Spleen (tissue), 11 donors: ENCODE data around the gene TSPAN18. TPM values are rescaled to one million over a fixed set of nuclear protein-coding genes. Genes with fewer than 3 reads are reported as not detected.

Source experiments
- DNase-seq: peaks from one replicate; pipeline ENCODE4 v3.0.0-alpha.2; 2020
- H3K27ac ChIP-seq, 8 donors: fragments of 200-600 bp; sonication (generic) in 7 of 8; 1 replicate in 4 of 8; 2 replicates in 4 of 8; pipeline versions ENCODE4 v1.5.0 to v1.8.0; 2016 to 2021; ENCODE audit warnings: inconsistent platforms in 4 of 8, mild to moderate bottlenecking in 4 of 8, moderate library complexity in 1 of 8
- H3K27me3 ChIP-seq, 7 donors: fragments of 200-600 bp; sonication (generic) in 6 of 7; replicated peaks in 1 of 7; 1 replicate in 4 of 7; 2 replicates in 3 of 7; pipeline versions ENCODE4 v1.5.0 to v1.8.0; 2016 to 2021; ENCODE audit warnings: inconsistent platforms in 3 of 7, mild to moderate bottlenecking in 1 of 7
- H3K36me3 ChIP-seq, 6 donors: fragments of 200-600 bp; sonication (generic) in 5 of 6; 1 replicate in 4 of 6; 2 replicates in 2 of 6; pipeline versions ENCODE4 v1.5.0 to v1.8.0; 2016 to 2021; ENCODE audit warnings: inconsistent platforms in 2 of 6
- H3K4me1 ChIP-seq, 6 donors: fragments of 200-600 bp; sonication (generic) in 5 of 6; 1 replicate in 3 of 6; 2 replicates in 3 of 6; pipeline versions ENCODE4 v1.5.0 to v1.8.0; 2016 to 2021; ENCODE audit warnings: inconsistent platforms in 3 of 6
- H3K4me3 ChIP-seq, 8 donors: fragments of 200-600 bp; sonication (generic) in 7 of 8; 1 replicate in 4 of 8; 2 replicates in 4 of 8; pipeline versions ENCODE4 v1.5.0 to v1.8.0; 2016 to 2021; ENCODE audit warnings: inconsistent platforms in 4 of 8, mild to moderate bottlenecking in 4 of 8, moderate library complexity in 2 of 8
- H3K9me3 ChIP-seq, 8 donors: fragments of 200-600 bp; sonication (generic) in 7 of 8; 1 replicate in 4 of 8; 2 replicates in 4 of 8; pipeline versions ENCODE4 v1.5.0 to v1.8.0; 2016 to 2021; ENCODE audit warnings: inconsistent platforms in 4 of 8
- CTCF ChIP-seq, 11 experiments: fragments of 200-600 bp in 7 of 11; fragments of 450-650 bp in 4 of 11; sonication (generic) in 4 of 11; IDR thresholded peaks in 8 of 11; conservative IDR thresholded peaks in 3 of 11; 1 replicate in 7 of 11; 2 replicates in 4 of 11; pipeline versions ENCODE4 v1.4.0 to v1.8.0; 2016 to 2021; ENCODE audit warnings: antibody characterized with exemption in 11 of 11, inconsistent platforms in 4 of 11, mild to moderate bottlenecking in 1 of 11
- POLR2A ChIP-seq, 3 donors: fragments of 450-650 bp; IDR thresholded peaks; one replicate each; pipeline ENCODE4 v1.5.1; 2017; ENCODE audit warnings: antibody characterized with exemption in 3 of 3, mild to moderate bottlenecking in 1 of 3
- POLR2AphosphoS5 ChIP-seq, 3 donors: sonication (generic); formaldehyde crosslinking; IDR thresholded peaks; one replicate each; pipeline ENCODE4 v1.5.1; 2017; ENCODE audit warnings: antibody characterized with exemption in 3 of 3
- WGBS, 5 donors: extraction: QIAGEN DNeasy Blood & Tissue Kit in 3 of 5; methylation state at CpG; one replicate each; pipeline versions ENCODE4 v1.1.5 to v1.1.7; 2013 to 2018; 5-methylcytosine and 5-hydroxymethylcytosine counted together
- intact Hi-C: fragments of 100-400 bp; cut with DNase I; formaldehyde crosslinking; loops from one replicate; pipeline ENCODE4 v1.15.0; 2023; ENCODE audit warnings: low total_unique reads
- polyA plus RNA-seq, 3 donors: library from polyadenylated mRNA; stranded (reverse); fragments of 200-250 nt; gene quantifications; one replicate each; pipeline ENCODE4 v1.2.1, GENCODE V29; 2013
- total RNA-seq, 7 donors: library from RNA; depleted of rRNA in 3 of 7; stranded (reverse); fragments of >200 nt in 3 of 7; fragmentation: NEBNext Ultra II Directional in 4 of 7; extraction: Animal tissue kit (Norgen Biotek cat#: 25700) in 4 of 7; gene quantifications; one replicate each; pipeline versions ENCODE4 v1.1.0 to v1.2.1, GENCODE V29; 2016 to 2021
- donor health status: healthy with polysubstance abuse.
- donor health status: DM: no; HTN: no; CAD: no; lungs with moderate emphysema.
- donor health status: DM: no; HTN: no; CAD: no.
- donor health status: Bipolar disorder and iron deficiency.
- donor health status: healthy.
- donor health status: DM: no; HTN: no; CAD: no.
- donor health status: DM: yes; HTN: yes; CAD: no.

Gene TSPAN18
- total and polyA plus RNA-seq, 10 donors, result 2.1 to 47.5 (median 21.3) TPM

- TF ChIP-seq CTCF (IDR thresholded peaks at IDR 0.05 in 8 of 11, conservative IDR thresholded peaks at IDR 0.05 in 3 of 11) (no peak), POLR2A (IDR thresholded peaks at IDR 0.05) (no peak), POLR2AphosphoS5 (IDR thresholded peaks at IDR 0.05) (no peak)
- intact Hi-C loops, result no loop called here
- H3K4me3 ChIP-seq, result no peak overlapping the region
- H3K36me3 ChIP-seq, result no peaks in the 10 kb centered on the region
- no peak overlapping the region for H3K27ac ChIP-seq
- H3K9me3 ChIP-seq, result peaks cover 0 to 8% (median 0%) of the 10 kb centered on the region in 8 donors
- H3K4me1 ChIP-seq, result peaks cover 0 to 9% (median 0%) of the 10 kb centered on the region in 6 donors
- no peaks in the 10 kb centered on the region for H3K27me3 ChIP-seq
- DNase-seq, result no peak
- 71 to 100% (median 94%) methylated on average over 1 of the region's 1 CpG for WGBS, 5 donors
These were observed 145.8 kb downstream of the TSPAN18 start for GRCh38 chr11:44872556-44872955.

GRCh38 chr11:44873537-44873936 lies 146.8 kb downstream of the TSPAN18 start:
- H3K27ac ChIP-seq, result no peak overlapping the region
- H3K4me1 ChIP-seq, result peaks cover 0 to 10% (median 0%) of the 10 kb centered on the region in 6 donors
- WGBS, 5 donors, result 13 to 37% (median 27%) methylated on average over 1 of the region's 1 CpG
- intact Hi-C loops, result no loop called here
- H3K27me3 ChIP-seq, result no peaks in the 10 kb centered on the region
- DNase-seq, result no peak
- TF ChIP-seq POLR2AphosphoS5 (IDR thresholded peaks at IDR 0.05) (no peak), CTCF (IDR thresholded peaks at IDR 0.05 in 8 of 11, conservative IDR thresholded peaks at IDR 0.05 in 3 of 11) (no peak), POLR2A (IDR thresholded peaks at IDR 0.05) (no peak)
- peaks cover 0 to 8% (median 0%) of the 10 kb centered on the region in 8 donors for H3K9me3 ChIP-seq
- no peak overlapping the region for H3K4me3 ChIP-seq
- no peaks in the 10 kb centered on the region for H3K36me3 ChIP-seq

- Histone ChIP-seq H3K9me3 (peaks cover 0 to 8% (median 0%) of the 10 kb centered on the region in 8 donors), H3K27ac (no peak overlapping the region), H3K4me3 (no peak overlapping the region), H3K4me1 (peaks cover 0 to 12% (median 0%) of the 10 kb centered on the region in 6 donors), H3K36me3 (no peaks in the 10 kb centered on the region), H3K27me3 (no peaks in the 10 kb centered on the region)
- no peak for DNase-seq
- intact Hi-C loops, result no loop called here
- no peak for TF ChIP-seq CTCF (IDR thresholded peaks at IDR 0.05 in 8 of 11, conservative IDR thresholded peaks at IDR 0.05 in 3 of 11)
- no peak for TF ChIP-seq POLR2A (IDR thresholded peaks at IDR 0.05)
- 89 to 100% (median 96%) methylated on average over 3 of the region's 3 CpGs for WGBS, 5 donors
These were observed 147.5 kb downstream of the TSPAN18 start for GRCh38 chr11:44874284-44874683.

- no peaks in the 10 kb centered on the region for H3K27me3 ChIP-seq
- H3K27ac ChIP-seq, result no peak overlapping the region
- no peak overlapping the region for H3K4me3 ChIP-seq
- 80 to 98% (median 84%) methylated on average over 4 of the region's 4 CpGs for WGBS, 5 donors
- DNase-seq, result no peak
- peaks cover 0 to 12% (median 0%) of the 10 kb centered on the region in 6 donors for H3K4me1 ChIP-seq
- no peaks in the 10 kb centered on the region for H3K36me3 ChIP-seq
- peaks cover 0 to 8% (median 0%) of the 10 kb centered on the region in 8 donors for H3K9me3 ChIP-seq
- intact Hi-C loops, result no loop called here
- TF ChIP-seq CTCF (IDR thresholded peaks at IDR 0.05 in 8 of 11, conservative IDR thresholded peaks at IDR 0.05 in 3 of 11), result no peak
- TF ChIP-seq POLR2A (IDR thresholded peaks at IDR 0.05), result no peak
- no peak for TF ChIP-seq POLR2AphosphoS5 (IDR thresholded peaks at IDR 0.05)
These were observed 148.3 kb downstream of the TSPAN18 start for GRCh38 chr11:44875037-44875436.
